HG02798 (cell line): ENCODE measurements around the gene BRD2.

ENCODE experiments used
- ATAC-seq: cut with Tn5 transposase; IDR thresholded peaks from one replicate; pipeline ENCODE4 v1.9.1; 2021; ENCODE audit warnings: mild to moderate bottlenecking; ENCODE audit not compliant: unreplicated experiment, poor library complexity

The BRD2 gene

DNA sequence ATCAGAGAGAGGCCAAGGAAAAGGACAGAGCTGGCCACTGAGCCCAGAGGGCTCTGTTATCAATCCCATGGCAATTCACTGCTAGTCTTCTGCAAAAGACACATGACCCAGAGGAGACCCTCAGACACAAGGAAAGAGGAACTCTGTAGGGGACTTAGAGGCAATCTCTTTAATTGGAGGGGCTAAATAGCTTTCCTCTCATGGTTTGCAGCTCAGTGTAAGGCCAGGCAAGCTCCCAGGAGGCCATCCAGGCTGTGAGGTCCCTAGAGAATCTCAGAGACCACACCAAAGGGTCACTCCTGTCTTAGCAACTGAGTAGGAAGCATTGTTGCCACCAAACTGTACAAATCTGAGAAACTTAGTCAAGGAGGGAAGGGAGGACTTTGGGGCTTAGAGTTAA, 51.0 kb downstream of the BRD2 start:
- peak; percentile 20 for ATAC-seq

DNA sequence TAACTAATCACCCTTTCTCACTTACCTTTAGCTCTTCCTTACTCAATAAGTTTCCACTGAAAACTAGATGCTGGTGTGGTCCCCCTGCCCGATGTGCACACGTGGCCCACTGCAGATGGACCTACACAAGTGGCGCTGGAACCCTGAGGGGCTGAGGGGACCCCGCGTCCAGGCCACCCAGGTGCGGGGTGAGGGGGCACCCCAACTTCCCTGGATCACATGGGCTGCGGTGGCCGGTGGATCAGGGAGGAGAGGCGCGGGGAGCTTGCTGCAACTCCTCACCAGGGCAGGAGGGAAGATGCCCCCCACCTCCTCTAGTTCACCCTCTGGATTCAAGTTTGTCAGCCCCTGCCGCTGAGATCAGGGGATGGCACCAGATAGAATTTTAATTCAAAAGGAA, 53.5 kb downstream of the BRD2 start:
- ATAC-seq = no peak

DNA sequence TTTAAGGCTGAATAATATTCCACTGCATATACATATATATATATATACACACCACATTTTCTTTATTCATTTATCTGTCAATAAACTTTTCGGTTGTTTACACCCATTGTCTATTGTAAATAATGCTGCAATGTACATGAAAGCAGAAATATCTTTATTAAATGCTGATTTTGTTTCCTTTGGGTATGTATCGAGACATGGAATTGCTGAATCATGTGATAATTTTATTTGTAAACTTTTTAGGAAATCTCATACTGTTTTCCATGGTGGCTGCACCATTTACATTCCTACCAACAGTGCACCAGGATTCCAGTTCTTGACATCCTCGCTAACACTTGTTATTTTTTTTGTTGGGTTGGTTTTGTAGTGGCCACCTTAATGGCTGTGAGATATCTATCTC, 55.1 kb downstream of the BRD2 start:
- ATAC-seq = no peak

DNA sequence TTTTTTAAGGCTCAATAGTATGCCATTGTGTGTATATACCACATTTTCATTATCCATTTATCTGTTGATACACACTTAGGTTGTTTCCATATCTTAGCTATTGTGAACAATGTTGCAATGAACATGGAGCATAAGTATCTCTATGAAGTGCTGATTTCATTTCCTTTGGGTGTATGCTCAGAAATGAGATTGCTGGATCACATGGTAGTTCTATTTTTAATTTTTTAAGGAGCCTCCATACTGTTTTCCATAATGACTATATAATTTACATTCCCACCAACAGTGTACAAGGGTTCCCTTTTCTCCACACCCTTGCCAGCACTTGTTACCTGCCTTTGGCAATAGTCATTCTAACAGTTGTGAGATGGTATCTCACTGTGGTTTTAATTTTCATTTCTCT, 56.1 kb downstream of the BRD2 start:
- no peak for ATAC-seq

DNA sequence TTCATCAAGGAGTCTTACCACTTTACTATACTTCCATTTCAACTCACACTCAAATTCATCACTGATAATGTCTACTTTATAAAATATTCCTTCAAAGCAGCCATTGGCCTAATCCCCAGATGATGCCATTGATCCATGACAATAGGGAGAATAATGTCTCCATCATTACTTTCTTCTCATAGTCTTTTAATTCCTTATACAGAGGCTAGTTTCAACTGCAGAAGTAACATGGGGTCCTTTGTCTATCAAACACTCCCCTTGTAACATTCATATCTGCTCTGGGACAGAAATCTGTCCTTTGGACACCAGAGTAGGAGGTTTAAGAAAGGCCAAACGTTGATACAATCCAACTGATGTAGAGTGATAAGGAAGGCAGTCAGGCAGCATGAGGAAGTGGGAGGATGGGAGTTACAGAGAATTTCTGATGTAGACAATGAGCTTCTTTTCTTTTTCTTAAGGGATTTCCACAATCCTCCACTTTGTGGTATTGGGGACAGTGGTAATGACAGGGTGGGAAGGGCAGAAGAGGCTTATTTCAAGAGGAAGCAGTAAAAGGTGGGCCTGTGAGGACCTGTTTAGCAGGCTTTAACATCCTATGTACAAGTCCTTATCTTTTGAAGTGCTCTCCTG, 59.9 kb downstream of the BRD2 start:
- ATAC-seq = peak; percentile 6

DNA sequence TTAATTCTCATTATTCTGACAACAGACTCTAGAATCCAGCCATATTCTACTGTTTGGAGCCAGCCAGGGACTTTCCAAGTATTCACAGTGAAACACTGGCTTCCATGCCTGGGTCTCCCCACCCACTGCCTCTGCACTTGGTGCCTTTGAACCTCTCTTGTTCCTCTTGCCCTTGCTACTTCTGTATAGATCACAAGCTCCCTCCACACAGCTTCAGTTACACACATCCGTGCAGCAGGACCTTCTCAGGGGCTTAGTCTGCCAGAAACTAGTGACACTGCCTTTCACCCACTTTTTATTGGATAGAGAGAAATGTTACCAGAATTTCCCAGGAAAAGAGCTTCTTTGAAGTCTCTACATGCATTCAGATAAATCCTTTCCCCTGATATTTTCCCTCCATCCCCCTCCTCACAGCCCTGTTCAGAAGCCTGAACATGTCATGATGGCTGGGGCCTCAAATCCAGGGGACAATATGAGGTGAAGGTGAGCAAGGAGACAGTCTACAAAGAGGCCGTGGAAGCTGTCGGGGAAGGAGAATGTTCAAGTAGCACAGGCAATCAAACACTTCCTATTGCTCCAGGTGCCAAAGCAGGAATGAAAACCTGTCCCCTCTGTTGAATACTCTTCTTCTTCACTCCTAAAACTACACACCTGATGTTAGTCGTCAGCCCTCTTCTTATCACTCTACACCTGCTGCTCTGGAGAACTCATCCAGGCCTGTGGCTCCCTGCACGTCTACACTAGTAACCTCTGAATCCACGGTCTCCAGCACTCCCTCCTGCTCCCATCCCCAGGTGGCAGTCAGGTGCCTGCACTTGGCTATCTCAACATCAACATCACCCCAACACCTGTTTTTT, 61.2 kb downstream of the BRD2 start:
- ATAC-seq = peak; percentile 79

DNA sequence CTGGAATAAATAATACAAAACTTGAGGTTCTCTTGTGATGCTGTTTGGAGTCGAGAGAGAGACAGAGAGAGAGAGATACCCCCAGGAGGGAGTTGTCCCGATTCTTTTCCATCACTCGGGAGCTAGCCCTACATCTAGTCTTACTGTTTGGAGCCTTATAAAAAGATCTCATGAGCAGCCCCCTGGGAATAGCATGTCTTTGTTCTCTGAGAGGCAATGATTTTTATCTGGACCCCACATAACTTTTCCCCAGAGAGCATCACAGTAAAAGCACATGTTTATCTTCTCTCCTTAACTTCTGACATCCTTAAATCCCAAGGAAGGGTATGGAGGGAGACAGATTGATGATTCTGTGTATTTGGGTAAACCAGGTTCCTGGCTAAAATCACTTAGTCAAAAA, 61.9 kb downstream of the BRD2 start:
- ATAC-seq = no peak
